ENCODE data around the gene VPS52. TPM values are rescaled to one million over a fixed set of nuclear protein-coding genes. Genes with fewer than 3 reads are reported as not detected.

Gene VPS52
- total and polyA plus RNA-seq, 9 of the 15 experiments (the other 6 are each of a cell fraction or from before 2014, with no cell fraction given), result 24.4 to 103 (median 40.2) TPM

DNA sequence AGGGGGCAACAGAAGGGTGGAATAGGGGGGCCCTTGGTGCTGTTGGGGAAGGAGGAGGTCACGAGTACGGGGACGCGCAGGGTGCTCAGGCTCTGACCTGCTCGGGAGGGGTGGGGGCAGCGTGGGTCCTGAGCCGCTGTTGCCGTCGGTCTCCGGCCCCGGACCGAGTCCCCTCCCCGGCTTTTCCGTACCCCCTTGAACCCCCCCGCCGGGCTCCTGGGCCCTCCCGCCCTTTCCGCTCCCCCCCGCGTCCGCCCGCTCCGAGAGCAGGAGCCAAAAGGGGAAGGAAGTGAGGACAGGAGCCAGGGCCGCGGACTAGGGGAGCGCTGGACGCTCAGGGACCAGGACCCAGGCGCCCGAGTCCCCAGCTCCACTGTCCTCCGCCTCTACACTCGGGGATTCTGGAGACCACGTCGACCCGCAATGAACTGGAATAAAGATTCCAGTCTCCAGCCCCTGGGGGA lies 27.1 kb upstream of the VPS52 start, which contains the start of gene RGL2 (continued):
- TF ChIP-seq, protein P1, sequence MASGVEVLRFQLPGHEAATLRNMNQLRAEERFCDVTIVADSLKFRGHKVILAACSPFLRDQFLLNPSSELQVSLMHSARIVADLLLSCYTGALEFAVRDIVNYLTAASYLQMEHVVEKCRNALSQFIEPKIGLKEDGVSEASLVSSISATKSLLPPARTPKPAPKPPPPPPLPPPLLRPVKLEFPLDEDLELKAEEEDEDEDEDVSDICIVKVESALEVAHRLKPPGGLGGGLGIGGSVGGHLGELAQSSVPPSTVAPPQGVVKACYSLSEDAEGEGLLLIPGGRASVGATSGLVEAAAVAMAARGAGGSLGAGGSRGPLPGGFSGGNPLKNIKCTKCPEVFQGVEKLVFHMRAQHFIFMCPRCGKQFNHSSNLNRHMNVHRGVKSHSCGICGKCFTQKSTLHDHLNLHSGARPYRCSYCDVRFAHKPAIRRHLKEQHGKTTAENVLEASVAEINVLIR (CRISPR knock-in tag; IDR thresholded peaks at IDR 0.05), result no peak
- TF ChIP-seq ZNF347 (CRISPR knock-in tag; IDR thresholded peaks at IDR 0.05; ENCODE audit: low read depth) (0 out of 2 replicates have a peak, but pooled peaks have one; percentile 13), MAZ (CRISPR knock-in tag; conservative IDR thresholded peaks at IDR 0.05 in 1 of 2, IDR thresholded peaks at IDR 0.05 in 1 of 2) (peak in 1 of 2 experiments; percentile 90), PHB (CRISPR knock-in tag; IDR thresholded peaks at IDR 0.05) (peak; percentile 92), PURB (CRISPR knock-in tag; IDR thresholded peaks at IDR 0.05; ENCODE audit: low read depth) (no peak), TAF15 (IDR thresholded peaks at IDR 0.05; ENCODE audit: low read depth, low read length) (no peak), RAD21 (CRISPR knock-in tag; conservative IDR thresholded peaks at IDR 0.05 in 1 of 2, IDR thresholded peaks at IDR 0.05 in 1 of 2) (no peak), MTF1 (CRISPR knock-in tag; IDR thresholded peaks at IDR 0.05; ENCODE audit: borderline replicate concordance) (peak; percentile 45; the same call in 1 of the 2 replicates), PTTG1 (tag; IDR thresholded peaks at IDR 0.05; ENCODE audit: low read depth) (no peak), NFIC (IDR thresholded peaks at IDR 0.05) (no peak), RHOXF2B (CRISPR knock-in tag; conservative IDR thresholded peaks at IDR 0.05) (no peak), POLR2G (IDR thresholded peaks at IDR 0.05; ENCODE audit: low read depth, low read length) (peak; percentile 67), XRCC4 (IDR thresholded peaks at IDR 0.05; ENCODE audit: extremely low read depth, insufficient read depth, insufficient read length) (no peak)
- TF ChIP-seq, protein P2, sequence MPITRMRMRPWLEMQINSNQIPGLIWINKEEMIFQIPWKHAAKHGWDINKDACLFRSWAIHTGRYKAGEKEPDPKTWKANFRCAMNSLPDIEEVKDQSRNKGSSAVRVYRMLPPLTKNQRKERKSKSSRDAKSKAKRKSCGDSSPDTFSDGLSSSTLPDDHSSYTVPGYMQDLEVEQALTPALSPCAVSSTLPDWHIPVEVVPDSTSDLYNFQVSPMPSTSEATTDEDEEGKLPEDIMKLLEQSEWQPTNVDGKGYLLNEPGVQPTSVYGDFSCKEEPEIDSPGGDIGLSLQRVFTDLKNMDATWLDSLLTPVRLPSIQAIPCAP (CRISPR knock-in tag; IDR thresholded peaks at IDR 0.05; ENCODE audit: borderline replicate concordance), result no peak
- TF ChIP-seq, protein P3, sequence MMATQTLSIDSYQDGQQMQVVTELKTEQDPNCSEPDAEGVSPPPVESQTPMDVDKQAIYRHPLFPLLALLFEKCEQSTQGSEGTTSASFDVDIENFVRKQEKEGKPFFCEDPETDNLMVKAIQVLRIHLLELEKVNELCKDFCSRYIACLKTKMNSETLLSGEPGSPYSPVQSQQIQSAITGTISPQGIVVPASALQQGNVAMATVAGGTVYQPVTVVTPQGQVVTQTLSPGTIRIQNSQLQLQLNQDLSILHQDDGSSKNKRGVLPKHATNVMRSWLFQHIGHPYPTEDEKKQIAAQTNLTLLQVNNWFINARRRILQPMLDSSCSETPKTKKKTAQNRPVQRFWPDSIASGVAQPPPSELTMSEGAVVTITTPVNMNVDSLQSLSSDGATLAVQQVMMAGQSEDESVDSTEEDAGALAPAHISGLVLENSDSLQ (IDR thresholded peaks at IDR 0.05), result no peak
- TF ChIP-seq, protein P4, sequence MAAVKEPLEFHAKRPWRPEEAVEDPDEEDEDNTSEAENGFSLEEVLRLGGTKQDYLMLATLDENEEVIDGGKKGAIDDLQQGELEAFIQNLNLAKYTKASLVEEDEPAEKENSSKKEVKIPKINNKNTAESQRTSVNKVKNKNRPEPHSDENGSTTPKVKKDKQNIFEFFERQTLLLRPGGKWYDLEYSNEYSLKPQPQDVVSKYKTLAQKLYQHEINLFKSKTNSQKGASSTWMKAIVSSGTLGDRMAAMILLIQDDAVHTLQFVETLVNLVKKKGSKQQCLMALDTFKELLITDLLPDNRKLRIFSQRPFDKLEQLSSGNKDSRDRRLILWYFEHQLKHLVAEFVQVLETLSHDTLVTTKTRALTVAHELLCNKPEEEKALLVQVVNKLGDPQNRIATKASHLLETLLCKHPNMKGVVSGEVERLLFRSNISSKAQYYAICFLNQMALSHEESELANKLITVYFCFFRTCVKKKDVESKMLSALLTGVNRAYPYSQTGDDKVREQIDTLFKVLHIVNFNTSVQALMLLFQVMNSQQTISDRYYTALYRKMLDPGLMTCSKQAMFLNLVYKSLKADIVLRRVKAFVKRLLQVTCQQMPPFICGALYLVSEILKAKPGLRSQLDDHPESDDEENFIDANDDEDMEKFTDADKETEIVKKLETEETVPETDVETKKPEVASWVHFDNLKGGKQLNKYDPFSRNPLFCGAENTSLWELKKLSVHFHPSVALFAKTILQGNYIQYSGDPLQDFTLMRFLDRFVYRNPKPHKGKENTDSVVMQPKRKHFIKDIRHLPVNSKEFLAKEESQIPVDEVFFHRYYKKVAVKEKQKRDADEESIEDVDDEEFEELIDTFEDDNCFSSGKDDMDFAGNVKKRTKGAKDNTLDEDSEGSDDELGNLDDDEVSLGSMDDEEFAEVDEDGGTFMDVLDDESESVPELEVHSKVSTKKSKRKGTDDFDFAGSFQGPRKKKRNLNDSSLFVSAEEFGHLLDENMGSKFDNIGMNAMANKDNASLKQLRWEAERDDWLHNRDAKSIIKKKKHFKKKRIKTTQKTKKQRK (IDR thresholded peaks at IDR 0.05; ENCODE audit: borderline replicate concordance, low read depth, low read length), result no peak
- TF ChIP-seq, protein P5, sequence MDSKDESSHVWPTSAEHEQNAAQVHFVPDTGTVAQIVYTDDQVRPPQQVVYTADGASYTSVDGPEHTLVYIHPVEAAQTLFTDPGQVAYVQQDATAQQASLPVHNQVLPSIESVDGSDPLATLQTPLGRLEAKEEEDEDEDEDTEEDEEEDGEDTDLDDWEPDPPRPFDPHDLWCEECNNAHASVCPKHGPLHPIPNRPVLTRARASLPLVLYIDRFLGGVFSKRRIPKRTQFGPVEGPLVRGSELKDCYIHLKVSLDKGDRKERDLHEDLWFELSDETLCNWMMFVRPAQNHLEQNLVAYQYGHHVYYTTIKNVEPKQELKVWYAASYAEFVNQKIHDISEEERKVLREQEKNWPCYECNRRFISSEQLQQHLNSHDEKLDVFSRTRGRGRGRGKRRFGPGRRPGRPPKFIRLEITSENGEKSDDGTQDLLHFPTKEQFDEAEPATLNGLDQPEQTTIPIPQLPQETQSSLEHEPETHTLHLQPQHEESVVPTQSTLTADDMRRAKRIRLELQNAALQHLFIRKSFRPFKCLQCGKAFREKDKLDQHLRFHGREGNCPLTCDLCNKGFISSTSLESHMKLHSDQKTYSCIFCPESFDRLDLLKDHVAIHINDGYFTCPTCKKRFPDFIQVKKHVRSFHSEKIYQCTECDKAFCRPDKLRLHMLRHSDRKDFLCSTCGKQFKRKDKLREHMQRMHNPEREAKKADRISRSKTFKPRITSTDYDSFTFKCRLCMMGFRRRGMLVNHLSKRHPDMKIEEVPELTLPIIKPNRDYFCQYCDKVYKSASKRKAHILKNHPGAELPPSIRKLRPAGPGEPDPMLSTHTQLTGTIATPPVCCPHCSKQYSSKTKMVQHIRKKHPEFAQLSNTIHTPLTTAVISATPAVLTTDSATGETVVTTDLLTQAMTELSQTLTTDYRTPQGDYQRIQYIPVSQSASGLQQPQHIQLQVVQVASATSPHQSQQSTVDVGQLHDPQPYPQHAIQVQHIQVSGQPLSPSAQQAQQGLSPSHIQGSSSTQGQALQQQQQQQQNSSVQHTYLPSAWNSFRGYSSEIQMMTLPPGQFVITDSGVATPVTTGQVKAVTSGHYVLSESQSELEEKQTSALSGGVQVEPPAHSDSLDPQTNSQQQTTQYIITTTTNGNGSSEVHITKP (IDR thresholded peaks at IDR 0.05; ENCODE audit: partially characterized antibody), result peak; percentile 71
